IMR-90 (cell line): ENCODE measurements around the gene APP. TPM values are rescaled to one million over a fixed set of nuclear protein-coding genes. Genes with fewer than 3 reads are reported as not detected.

Source experiments
- ATAC-seq: fragments of 200-7000 bp; cut with Tn5 transposase; 2 replicates; pipeline ENCODE4 v1.9.1; 2020; ENCODE audit warnings: low read depth, mild to moderate bottlenecking, moderate library complexity
- BruUV-seq: library from RNA; stranded (reverse); fragments of 400-500 nt; replicated peaks from 2 replicates; lab custom pipeline; 2021; lab: Mats Ljungman, UMichigan
- CTCF ChIA-PET: fragments of 300-600 bp; formaldehyde crosslinking; extraction: SDS; loops from one replicate; lab custom pipeline; 2021; ENCODE audit warnings: antibody characterized with exemption; lab: Yijun Ruan, JAX
- POLR2A ChIA-PET: fragments of 300-600 bp; sonication (Branson Sonifier 250); formaldehyde crosslinking; loops from one replicate; lab custom pipeline; 2022; ENCODE audit warnings: antibody characterized with exemption; ENCODE audit not compliant: unreplicated experiment; lab: Charles Lee
- DNase-seq: peaks from one replicate; pipeline ENCODE4 v3.0.0; 2013
- H2AFZ ChIP-seq: replicated peaks from 2 replicates; pipeline ENCODE3; 2013; ENCODE audit warnings: low read length, mild to moderate bottlenecking; ENCODE audit not compliant: poor library complexity
- H2AK5ac ChIP-seq: 2 replicates; pipeline ENCODE4 v1.6.1; 2013; ENCODE audit warnings: low read depth, low read length, inconsistent platforms
- H2AK9ac ChIP-seq: replicated peaks from 2 replicates; pipeline ENCODE3; 2013; ENCODE audit warnings: mild to moderate bottlenecking, low read depth, low read length, moderate library complexity; ENCODE audit not compliant: poor library complexity
- H2BK120ac ChIP-seq: 2 replicates; pipeline ENCODE4 v1.6.1; 2013; ENCODE audit warnings: low read depth, low read length, inconsistent platforms
- H2BK15ac ChIP-seq: 3 replicates; pipeline ENCODE4 v1.6.1; 2013; ENCODE audit warnings: low read depth, low read length, inconsistent platforms
- H2BK20ac ChIP-seq: 2 replicates; pipeline ENCODE4 v1.6.1; 2013; ENCODE audit warnings: low read depth, mild to moderate bottlenecking, inconsistent platforms, low read length, moderate library complexity
- H2BK5ac ChIP-seq: 2 replicates; pipeline ENCODE4 v1.6.1; 2013; ENCODE audit warnings: mild to moderate bottlenecking, low read depth, low read length, inconsistent platforms; ENCODE audit not compliant: poor library complexity, severe bottlenecking
- H3K14ac ChIP-seq: replicated peaks from 2 replicates; pipeline ENCODE4 v1.6.1; 2013; ENCODE audit warnings: low read depth, low read length, inconsistent platforms
- H3K18ac ChIP-seq: 2 replicates; pipeline ENCODE4 v1.6.1; 2013; ENCODE audit warnings: low read depth, low read length, control low read depth
- H3K23ac ChIP-seq: 2 replicates; pipeline ENCODE4 v1.6.1; 2013; ENCODE audit warnings: low read depth, low read length, inconsistent platforms
- H3K27ac ChIP-seq: 2 replicates; pipeline ENCODE4 v1.5.1; 2013; ENCODE audit warnings: mild to moderate bottlenecking, control low read depth, low read length; ENCODE audit not compliant: insufficient read depth
- H3K27me3 ChIP-seq: 2 replicates; pipeline ENCODE4 v1.6.1; 2013; ENCODE audit warnings: low read length; ENCODE audit not compliant: control insufficient read depth, insufficient read depth
- H3K36me3 ChIP-seq: 2 replicates; pipeline ENCODE4 v1.6.1; 2013; ENCODE audit warnings: low read length, mixed read lengths; ENCODE audit not compliant: control insufficient read depth, insufficient read depth
- H3K4ac ChIP-seq: 2 replicates; pipeline ENCODE4 v1.6.1; 2013; ENCODE audit warnings: low read depth, low read length, inconsistent platforms
- H3K4me1 ChIP-seq: 2 replicates; pipeline ENCODE4 v1.6.1; 2013; ENCODE audit warnings: low read length, mixed read lengths; ENCODE audit not compliant: control insufficient read depth, insufficient read depth
- H3K4me2 ChIP-seq: 2 replicates; pipeline ENCODE4 v1.6.1; 2013; ENCODE audit warnings: low read depth, mild to moderate bottlenecking, control low read depth, low read length, moderate library complexity
- H3K4me3 ChIP-seq: 2 replicates; pipeline ENCODE4 v1.5.1; 2013; ENCODE audit warnings: low read depth, mild to moderate bottlenecking, control low read depth, low read length, moderate library complexity; ENCODE audit not compliant: insufficient read depth
- H3K56ac ChIP-seq: 2 replicates; pipeline ENCODE4 v1.6.1; 2013; ENCODE audit warnings: low read length, inconsistent platforms; ENCODE audit not compliant: insufficient read depth; ENCODE audit errors: extremely low read depth
- H3K79me1 ChIP-seq, 2 experiments: 2 replicates each; pipeline ENCODE4 v1.6.1; 2013; ENCODE audit warnings: low read length in 2 of 2, inconsistent platforms in 1 of 2, low read depth in 1 of 2
- H3K9ac ChIP-seq: 2 replicates; pipeline ENCODE4 v1.6.1; 2013; ENCODE audit warnings: low read depth, low read length, control low read depth
- H3K9me1 ChIP-seq: 2 replicates; pipeline ENCODE4 v1.6.1; 2013; ENCODE audit warnings: low read length, inconsistent platforms; ENCODE audit not compliant: insufficient read depth
- H3K9me3 ChIP-seq: 2 replicates; pipeline ENCODE4 v1.6.1; 2013; ENCODE audit warnings: low read length; ENCODE audit not compliant: control insufficient read depth, insufficient read depth
- H4K20me1 ChIP-seq: 2 replicates; pipeline ENCODE4 v1.6.1; 2013; ENCODE audit warnings: low read length, inconsistent platforms; ENCODE audit not compliant: insufficient read depth
- H4K5ac ChIP-seq: 2 replicates; pipeline ENCODE4 v1.6.1; 2013; ENCODE audit warnings: mild to moderate bottlenecking, low read depth, low read length, control low read depth
- H4K8ac ChIP-seq, 2 experiments: 2 replicates each; pipeline ENCODE4 v1.6.1; 2013; ENCODE audit warnings: low read depth in 2 of 2, low read length in 2 of 2, control low read depth in 1 of 2, inconsistent platforms in 1 of 2
- H4K91ac ChIP-seq: 2 replicates; pipeline ENCODE4 v1.6.1; 2013; ENCODE audit warnings: low read depth, low read length, inconsistent platforms; ENCODE audit not compliant: insufficient read depth
- BHLHE40 ChIP-seq: fragments of 150-350 bp; IDR thresholded peaks from 2 replicates; pipeline ENCODE4 v1.6.1; 2016; ENCODE audit warnings: mild to moderate bottlenecking, low read depth, low read length
- MAFK ChIP-seq: IDR thresholded peaks from 2 replicates; pipeline ENCODE4 v1.6.1; 2012; ENCODE audit warnings: low read depth, low read length, improper control_type of control experiment
- MAZ ChIP-seq: IDR thresholded peaks from 2 replicates; pipeline ENCODE4 v1.6.1; 2012; ENCODE audit warnings: low read depth, mild to moderate bottlenecking, low read length, improper control_type of control experiment, moderate library complexity, borderline replicate concordance
- NFE2L2 ChIP-seq: fragments of 150-350 bp; IDR thresholded peaks from 2 replicates; pipeline ENCODE4 v1.6.1; 2016; ENCODE audit warnings: low read depth, mild to moderate bottlenecking, low read length
- POLR2A ChIP-seq: IDR thresholded peaks from 2 replicates; pipeline ENCODE4 v1.6.1; 2012; ENCODE audit warnings: mild to moderate bottlenecking, low read depth, low read length
- RAD21 ChIP-seq: IDR thresholded peaks from 2 replicates; pipeline ENCODE4 v1.6.1; 2012; ENCODE audit warnings: low read length, improper control_type of control experiment
- RFX5 ChIP-seq: IDR thresholded peaks from 2 replicates; pipeline ENCODE4 v1.8.0; 2012; ENCODE audit warnings: low read depth, mild to moderate bottlenecking, low read length, moderate library complexity
- SMC3 ChIP-seq: fragments of 150-350 bp; IDR thresholded peaks from 2 replicates; pipeline ENCODE4 v1.6.1; 2016; ENCODE audit warnings: low read depth, mild to moderate bottlenecking, antibody characterized with exemption, low read length, moderate library complexity
- WGBS, 2 experiments: methylation state at CpG; one replicate each; pipeline versions ENCODE4 v1.1.5 to v1.1.7; 2013; ENCODE audit warnings: missing lambda C conversion rate in 2 of 2; ENCODE audit not compliant: insufficient read length in 1 of 2; ENCODE audit errors: extremely low coverage in 2 of 2; 5-methylcytosine and 5-hydroxymethylcytosine counted together
- dilution Hi-C: fragments of 300-500 bp; cut with HindIII; formaldehyde crosslinking; loops from one replicate; pipeline ENCODE4 v1.14.3; 2018; ENCODE audit warnings: low sequenced_read_pairs; ENCODE audit not compliant: unreplicated experiment
- in situ Hi-C: fragments of 300-500 bp; cut with MboI; formaldehyde crosslinking; loops from 3 replicates; pipeline ENCODE4 v1.14.3; 2019; ENCODE audit warnings: low sequenced_read_pairs, inconsistent platforms, mixed read lengths
- intact Hi-C: fragments of 100-400 bp; cut with micrococcal nuclease; formaldehyde crosslinking; loops from 2 replicates; pipeline ENCODE4 v1.10.0; 2022
- polyA plus RNA-seq, 3 experiments: library from polyadenylated mRNA; depleted of rRNA; stranded (reverse); fragments of >200 nt; gene quantifications; 2 replicates each; pipeline ENCODE4 v1.2.3, GENCODE V29; 2012; ENCODE audit warnings: low replicate concordance in 1 of 3
- total RNA-seq: library from RNA; depleted of rRNA; stranded (reverse); fragments of >200 nt; gene quantifications from 2 replicates; pipeline ENCODE4 v1.2.3, GENCODE V29; 2012

Gene APP
- total and polyA plus RNA-seq, 2 of the 4 experiments (the other 2 are of a cell fraction) = 191 to 530 TPM

GRCh38 chr21:25912402-25912746, 258.2 kb downstream of the APP start:
- in situ Hi-C loops (no loop called here), dilution Hi-C loops (no loop called here), intact Hi-C loops (no loop called here)
- Histone ChIP-seq H4K20me1 (no peaks in the 10 kb centered on the region), H2AFZ (no peak overlapping the region), H3K27ac (no peak overlapping the region), H3K23ac (no peak overlapping the region), H3K9ac (no peak overlapping the region), H2BK5ac (no peak overlapping the region), H3K4me3 (no peak overlapping the region), H3K4ac (no peak overlapping the region), H4K5ac (no peak overlapping the region), H3K9me3 (no peaks in the 10 kb centered on the region), H4K91ac (no peak overlapping the region), H4K8ac (no peak overlapping the region), H2BK15ac (no peak overlapping the region), H3K9me1 (no peaks in the 10 kb centered on the region), H2BK20ac (no peak overlapping the region), H3K14ac (no peak overlapping the region), H3K27me3 (no peaks in the 10 kb centered on the region), H3K18ac (no peak overlapping the region), H2AK5ac (no peak overlapping the region), H3K56ac (no peak overlapping the region), H3K4me1 (no peaks in the 10 kb centered on the region), H2AK9ac (no peak overlapping the region), H3K36me3 (peaks cover 5% of the 10 kb centered on the region), H3K79me1 (peaks cover 12 to 24% of the 10 kb centered on the region in 2 experiments), H3K4me2 (no peak overlapping the region), H2BK120ac (no peak overlapping the region)
- ChIA-PET CTCF (no interaction called here), POLR2A (interaction anchor here (0.6 kb wide), 1 partner anchor 361 kb away, joined by 3 read pairs; no protein-coding TSS in a partner anchor)
- WGBS, 2 experiments = no CpG with 5 or more reads among the region's 2 CpGs
- TF ChIP-seq SMC3 (no peak), RFX5 (no peak), MAZ (no peak), NFE2L2 (no peak), RAD21 (no peak), BHLHE40 (no peak), MAFK (no peak), POLR2A (no peak)
- no TSS peak for BruUV-seq
- DNase-seq (no peak), ATAC-seq (no peak)
